Activated naive CD4-positive, alpha-beta T cell treated with anti-CD3 and anti-CD28 coated beads, Interleukin-2, amount 50 U/mL, for 24 hours (primary cell): ENCODE data around the gene COPZ1.
"Not testable (repeated sequence)": the region's sequence is repeated elsewhere in the genome, so short reads cannot be mapped to it uniquely, and the experiment has no call there.

Experiments
- H3K27ac Mint-ChIP-seq: one replicate; pipeline ENCODE4 v1.8.0; 2021; ENCODE audit warnings: mild to moderate bottlenecking, mixed read lengths
- H3K27me3 Mint-ChIP-seq: one replicate; pipeline ENCODE4 v1.8.0; 2021; ENCODE audit warnings: mixed read lengths
- H3K36me3 Mint-ChIP-seq: one replicate; pipeline ENCODE4 v1.8.0; 2021; ENCODE audit warnings: mixed read lengths
- H3K4me1 Mint-ChIP-seq: one replicate; pipeline ENCODE4 v1.8.0; 2021; ENCODE audit warnings: mixed read lengths
- H3K4me3 Mint-ChIP-seq: one replicate; pipeline ENCODE4 v1.8.0; 2021; ENCODE audit warnings: mild to moderate bottlenecking, mixed read lengths
- H3K9me3 Mint-ChIP-seq: one replicate; pipeline ENCODE4 v1.8.0; 2021; ENCODE audit warnings: mixed read lengths

COPZ1 gene

GRCh38 chr12:54306925-54307741, 17.8 kb upstream of the COPZ1 start:
- Mint-ChIP-seq H3K27me3 (peaks cover 15% of the 10 kb centered on the region), H3K4me1 (no peaks in the 10 kb centered on the region), H3K36me3 (no peaks in the 10 kb centered on the region), H3K27ac (no peak overlapping the region), H3K9me3 (no peaks in the 10 kb centered on the region), H3K4me3 (no peak overlapping the region)

DNA sequence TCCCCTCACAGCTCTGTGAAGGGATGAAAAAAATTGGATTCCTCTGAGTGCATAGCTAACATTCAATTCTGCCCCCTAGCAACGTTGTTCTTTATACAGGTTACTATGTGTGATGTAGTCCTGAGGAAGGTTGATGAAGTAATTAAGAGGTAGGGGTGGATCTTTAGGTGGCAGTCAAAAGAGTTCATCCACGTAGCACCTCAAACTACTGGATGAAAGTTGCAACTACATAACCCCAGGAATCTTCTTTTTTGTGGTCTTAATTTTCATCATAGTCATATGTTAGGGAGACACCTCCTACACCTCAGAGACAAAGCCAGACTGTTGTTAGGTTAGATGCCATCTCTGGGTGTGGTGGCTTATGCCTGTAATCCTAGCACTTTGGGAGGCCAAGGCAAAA, 13.9 kb upstream of the COPZ1 start:
- peaks cover 1% of the 10 kb centered on the region for H3K27me3 Mint-ChIP-seq
- H3K9me3 Mint-ChIP-seq = no peaks in the 10 kb centered on the region
- no peaks in the 10 kb centered on the region for H3K4me1 Mint-ChIP-seq
- H3K27ac Mint-ChIP-seq = no peak overlapping the region
- no peak overlapping the region for H3K4me3 Mint-ChIP-seq
- H3K36me3 Mint-ChIP-seq = no peaks in the 10 kb centered on the region

DNA sequence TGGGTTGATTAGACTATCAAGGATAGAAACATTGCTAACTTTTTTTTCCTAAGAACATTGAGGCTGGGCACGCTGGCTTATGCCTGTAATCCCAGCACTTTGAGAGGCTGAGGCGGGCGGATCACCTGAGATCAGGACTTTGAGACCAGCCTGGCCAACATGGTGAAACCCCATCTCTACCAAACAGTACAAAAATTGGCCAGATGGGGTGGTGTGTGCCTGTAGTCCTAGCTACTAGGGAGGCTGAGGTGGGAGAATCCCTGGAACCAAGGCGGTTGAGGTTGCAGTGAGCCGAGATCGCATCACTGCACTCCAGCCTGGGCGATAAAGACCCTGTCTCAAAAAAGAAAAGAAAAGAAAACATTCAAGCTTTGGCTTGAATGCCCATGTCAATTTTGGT, 12.6 kb upstream of the COPZ1 start:
- H3K9me3 Mint-ChIP-seq, H3K4me1 Mint-ChIP-seq, H3K36me3 Mint-ChIP-seq, H3K27ac Mint-ChIP-seq, H3K4me3 Mint-ChIP-seq, H3K27me3 Mint-ChIP-seq: not testable (repeated sequence)

GRCh38 chr12:54321363-54321762, 3.6 kb upstream of the COPZ1 start:
- H3K4me1 Mint-ChIP-seq = peaks cover 13% of the 10 kb centered on the region
- H3K27ac Mint-ChIP-seq = no peak overlapping the region
- H3K4me3 Mint-ChIP-seq = no peak overlapping the region
- no peaks in the 10 kb centered on the region for H3K27me3 Mint-ChIP-seq
- H3K36me3 Mint-ChIP-seq = peaks cover 4% of the 10 kb centered on the region
- no peaks in the 10 kb centered on the region for H3K9me3 Mint-ChIP-seq

DNA sequence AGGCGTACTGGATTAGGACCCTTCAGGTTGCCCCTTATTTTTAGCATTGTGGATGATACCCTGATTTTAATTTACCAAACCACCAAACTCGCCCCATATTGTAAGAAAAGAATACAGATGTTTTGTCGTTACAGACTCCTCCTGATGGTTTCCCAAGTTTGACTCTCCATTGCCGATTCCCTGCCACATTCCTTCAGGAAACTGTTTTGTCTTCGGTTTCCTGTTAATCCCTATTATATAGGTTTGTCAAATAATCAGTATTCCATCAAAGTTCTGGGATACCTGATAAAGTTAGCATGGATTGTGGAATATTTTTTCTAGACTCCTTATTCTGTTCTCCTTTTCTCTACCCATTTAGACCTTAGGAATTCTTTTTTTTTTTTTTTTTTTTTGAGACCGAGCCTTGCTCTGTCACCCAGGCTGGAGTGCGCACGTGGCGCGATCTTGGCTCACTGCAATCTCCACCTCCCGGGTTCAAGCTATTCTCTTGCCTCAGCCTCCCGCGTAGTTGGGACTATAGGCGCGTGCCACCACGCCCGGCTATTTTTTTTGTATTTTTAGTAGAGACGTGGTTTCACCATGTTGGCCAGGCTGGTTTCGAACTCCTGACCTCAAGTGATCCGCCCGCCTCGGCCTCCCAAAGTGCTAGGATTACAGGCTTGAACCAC, 645 bp downstream of the COPZ1 start:
- H3K9me3 Mint-ChIP-seq, H3K27me3 Mint-ChIP-seq, H3K36me3 Mint-ChIP-seq: not testable (repeated sequence)
- Mint-ChIP-seq H3K4me1 (peaks cover 46% of the 10 kb centered on the region), H3K27ac (peak overlapping the region; percentile 96), H3K4me3 (peak overlapping the region; percentile 100)

- H3K27ac Mint-ChIP-seq = peak overlapping the region; percentile 70
- no peaks in the 10 kb centered on the region for H3K27me3 Mint-ChIP-seq
- H3K4me3 Mint-ChIP-seq = peak overlapping the region; percentile 75
- no peaks in the 10 kb centered on the region for H3K9me3 Mint-ChIP-seq
- peaks cover 7% of the 10 kb centered on the region for H3K36me3 Mint-ChIP-seq
- H3K4me1 Mint-ChIP-seq = peaks cover 66% of the 10 kb centered on the region
Measured at GRCh38 chr12:54328595-54329337, 3.8 kb downstream of the COPZ1 start.

DNA sequence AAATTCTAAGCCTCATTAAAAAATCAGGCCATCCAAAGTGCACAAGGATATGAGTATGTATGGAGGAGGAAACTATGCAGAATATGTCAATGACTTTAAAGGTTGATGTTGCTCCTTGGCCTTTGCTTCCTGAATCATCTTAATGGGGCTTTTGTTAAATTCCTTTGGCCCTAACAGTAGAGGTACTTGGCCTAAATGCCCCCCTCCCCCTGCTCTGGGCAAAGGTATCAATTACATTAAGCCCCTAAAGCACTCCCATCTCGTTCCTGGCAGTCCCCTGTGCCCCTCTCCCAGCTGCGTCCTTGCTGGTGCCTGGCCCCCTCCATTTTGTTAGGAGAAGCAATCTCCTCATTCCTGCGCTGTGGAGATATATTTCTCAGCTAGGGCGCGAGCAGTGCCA, 4.8 kb downstream of the COPZ1 start:
- Mint-ChIP-seq H3K36me3 (peaks cover 7% of the 10 kb centered on the region), H3K27me3 (no peaks in the 10 kb centered on the region), H3K4me1 (peaks cover 63% of the 10 kb centered on the region), H3K9me3 (no peaks in the 10 kb centered on the region), H3K27ac (peak overlapping the region; percentile 70), H3K4me3 (no peak overlapping the region)

- Mint-ChIP-seq H3K9me3 (no peaks in the 10 kb centered on the region), H3K27me3 (no peaks in the 10 kb centered on the region), H3K27ac (peak overlapping the region; percentile 80), H3K4me3 (no peak overlapping the region), H3K36me3 (peaks cover 3% of the 10 kb centered on the region), H3K4me1 (peaks cover 58% of the 10 kb centered on the region)
Measured at GRCh38 chr12:54330442-54330841, 5.5 kb downstream of the COPZ1 start.

DNA sequence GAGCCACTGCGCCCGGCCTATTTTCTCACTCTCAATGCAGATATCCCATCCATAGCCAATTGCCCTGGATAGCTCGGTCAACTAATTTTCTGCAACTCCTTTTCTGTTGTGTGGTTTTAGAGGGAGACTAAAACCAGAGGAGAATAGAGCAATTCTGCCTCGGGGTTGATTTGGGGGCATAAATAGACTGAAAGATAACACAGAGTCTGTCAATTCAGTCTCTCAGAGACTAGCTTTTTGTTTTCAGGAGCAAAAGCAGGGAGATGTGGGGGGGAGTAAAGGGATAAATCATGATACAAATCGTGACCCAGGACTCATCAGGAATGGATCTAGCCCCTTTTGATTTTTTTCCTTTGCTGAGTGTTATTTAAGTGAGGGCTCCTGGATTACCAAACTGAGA, 6.5 kb downstream of the COPZ1 start:
- peak overlapping the region; percentile 74 for H3K27ac Mint-ChIP-seq
- no peaks in the 10 kb centered on the region for H3K9me3 Mint-ChIP-seq
- no peak overlapping the region for H3K4me3 Mint-ChIP-seq
- peaks cover 63% of the 10 kb centered on the region for H3K4me1 Mint-ChIP-seq
- H3K36me3 Mint-ChIP-seq = peaks cover 3% of the 10 kb centered on the region
- no peaks in the 10 kb centered on the region for H3K27me3 Mint-ChIP-seq

GRCh38 chr12:54333420-54334034, 8.6 kb downstream of the COPZ1 start:
- Mint-ChIP-seq H3K36me3 (peaks cover 2% of the 10 kb centered on the region), H3K4me1 (peaks cover 61% of the 10 kb centered on the region), H3K27ac (no peak overlapping the region), H3K4me3 (peak overlapping the region; percentile 7), H3K27me3 (no peaks in the 10 kb centered on the region), H3K9me3 (no peaks in the 10 kb centered on the region)

- Mint-ChIP-seq H3K4me1 (peaks cover 33% of the 10 kb centered on the region), H3K27me3 (no peaks in the 10 kb centered on the region), H3K4me3 (no peak overlapping the region), H3K27ac (no peak overlapping the region), H3K36me3 (peaks cover 2% of the 10 kb centered on the region), H3K9me3 (no peaks in the 10 kb centered on the region)
Measured at GRCh38 chr12:54337280-54337842, 12.4 kb downstream of the COPZ1 start.

DNA sequence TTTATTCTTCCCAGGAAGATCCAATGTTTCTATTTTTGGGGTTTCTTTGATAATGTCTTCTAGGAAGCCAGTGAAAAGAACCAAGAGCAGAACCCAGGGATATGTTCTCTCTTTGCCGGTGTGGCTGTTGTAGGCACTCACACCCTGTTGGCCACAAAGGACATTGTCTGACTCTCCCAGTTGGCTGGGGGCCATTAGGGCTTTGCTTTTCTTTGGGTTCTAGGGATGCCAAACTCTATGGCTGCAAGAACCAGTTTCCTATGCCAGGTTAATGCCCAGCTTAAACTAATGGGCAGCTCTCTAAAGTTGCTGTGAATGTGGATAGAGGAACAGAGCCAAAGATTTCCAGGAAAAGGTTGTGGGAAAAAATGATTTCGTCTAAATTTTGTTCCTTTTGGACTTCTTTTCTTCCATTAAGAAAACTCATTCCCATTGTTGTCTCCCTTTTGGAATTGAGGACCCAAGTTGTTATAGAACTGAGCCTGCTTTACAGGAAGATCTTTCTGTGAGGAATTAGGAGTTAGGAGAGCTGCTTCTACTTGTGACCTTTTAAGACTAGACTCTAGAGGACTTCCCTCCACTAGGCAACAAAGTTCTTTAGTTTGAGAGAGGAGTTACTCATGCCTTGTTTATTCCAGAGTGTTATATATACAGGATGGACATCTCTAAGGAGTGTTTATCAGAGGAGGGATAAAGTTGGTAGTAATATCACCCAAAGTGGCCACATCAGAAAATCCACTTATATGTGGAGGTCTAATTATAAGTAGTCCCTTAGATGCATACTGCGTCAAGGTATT, 13.1 kb downstream of the COPZ1 start:
- Mint-ChIP-seq H3K27me3 (no peaks in the 10 kb centered on the region), H3K4me3 (no peak overlapping the region), H3K9me3 (no peaks in the 10 kb centered on the region), H3K36me3 (peaks cover 3% of the 10 kb centered on the region), H3K27ac (no peak overlapping the region), H3K4me1 (peaks cover 33% of the 10 kb centered on the region)

DNA sequence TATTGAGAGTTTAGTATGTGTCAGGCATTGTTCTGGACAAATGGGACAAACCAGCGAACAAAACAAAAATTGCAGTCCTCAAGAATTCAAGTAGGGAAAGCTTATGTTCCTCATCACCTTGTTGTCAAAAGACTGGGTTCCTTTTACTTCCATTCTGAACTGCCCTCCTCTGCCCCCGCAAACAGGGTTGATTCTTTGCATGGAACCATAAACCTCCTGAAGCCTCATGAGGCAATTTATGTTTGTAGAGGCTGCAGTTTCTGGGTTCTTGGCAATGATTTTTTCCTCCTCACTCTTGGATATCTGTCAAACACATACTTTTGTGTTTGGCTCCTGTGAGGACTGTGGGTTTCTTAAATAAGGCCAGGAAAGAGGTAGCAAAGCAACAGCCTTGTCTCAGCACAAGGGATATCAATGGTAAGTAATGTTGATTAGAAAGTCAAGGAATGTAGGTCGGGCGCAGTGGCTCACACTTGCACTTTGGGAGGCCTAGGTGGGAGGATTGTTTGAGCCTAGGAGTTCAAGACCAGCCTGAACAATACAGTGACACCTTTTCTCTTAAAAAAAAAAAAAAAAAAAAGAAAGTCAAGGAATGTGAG, 13.9 kb downstream of the COPZ1 start:
- H3K4me1 Mint-ChIP-seq = peaks cover 25% of the 10 kb centered on the region
- H3K36me3 Mint-ChIP-seq = peaks cover 5% of the 10 kb centered on the region
- H3K9me3 Mint-ChIP-seq = no peaks in the 10 kb centered on the region
- no peak overlapping the region for H3K4me3 Mint-ChIP-seq
- no peak overlapping the region for H3K27ac Mint-ChIP-seq
- H3K27me3 Mint-ChIP-seq = no peaks in the 10 kb centered on the region

DNA sequence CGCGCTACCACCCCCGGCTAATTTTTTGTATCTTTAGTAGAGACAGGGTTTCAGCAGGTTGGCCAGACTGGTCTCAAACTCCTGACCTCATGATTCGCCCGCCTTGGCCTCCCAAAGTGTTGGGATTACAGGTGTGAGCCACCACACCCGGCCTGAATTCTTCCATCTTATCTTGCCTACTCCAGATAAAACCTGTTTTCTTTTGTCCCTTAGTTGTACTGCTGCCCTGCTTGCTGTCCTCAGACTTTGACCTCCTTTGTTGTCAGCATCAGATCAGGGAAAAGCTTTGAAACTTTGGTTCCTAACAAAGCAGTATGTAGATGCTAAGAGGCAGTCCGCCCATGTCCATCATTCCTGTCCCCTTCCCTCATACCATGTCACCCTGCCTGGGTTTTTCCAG, 15.9 kb downstream of the COPZ1 start:
- Mint-ChIP-seq H3K27me3 (no peaks in the 10 kb centered on the region), H3K4me3 (no peak overlapping the region), H3K4me1 (peaks cover 18% of the 10 kb centered on the region), H3K27ac (no peak overlapping the region), H3K36me3 (peaks cover 8% of the 10 kb centered on the region), H3K9me3 (no peaks in the 10 kb centered on the region)
